ENCODE data around the gene NALF2. TPM values are rescaled to one million over a fixed set of nuclear protein-coding genes. Genes with fewer than 3 reads are reported as not detected.

NALF2 gene
- not detected for total RNA-seq

- DNase-seq (ENCODE audit: low spot score), result no peak
- peak; percentile 20 to 50 for ATAC-seq
- no peaks in the 10 kb centered on the region for H3K9me3 Mint-ChIP-seq
- no peaks in the 10 kb centered on the region for H3K36me3 Mint-ChIP-seq
- peaks cover 14 to 17% of the 10 kb centered on the region in 2 donors for H3K27me3 Mint-ChIP-seq
- H3K4me1 Mint-ChIP-seq (ENCODE audit: low read depth in 2 of 2), result no peaks in the 10 kb centered on the region
- H3K4me3 Mint-ChIP-seq, result no peak within 1 kb of the TSS
- no peak within 1 kb of the TSS for H3K27ac Mint-ChIP-seq
Observed at GRCh38 chrX:69503782-69504625, at the start of gene NALF2. Gene NALF2 (plus strand): TSS chrX:69504326. CDS start chrX:69505283, 957 bp downstream.

GRCh38 chrX:69457756-69458155, 46.4 kb upstream of the NALF2 start:
- no peaks in the 10 kb centered on the region for H3K9me3 Mint-ChIP-seq
- no peak overlapping the region for H3K27ac Mint-ChIP-seq
- no peak for DNase-seq (ENCODE audit: low spot score)
- H3K36me3 Mint-ChIP-seq, result no peaks in the 10 kb centered on the region
- no peak for ATAC-seq
- H3K27me3 Mint-ChIP-seq, result no peaks in the 10 kb centered on the region
- H3K4me1 Mint-ChIP-seq (ENCODE audit: low read depth in 2 of 2), result no peaks in the 10 kb centered on the region
- H3K4me3 Mint-ChIP-seq, result no peak overlapping the region

- H3K4me1 Mint-ChIP-seq (ENCODE audit: low read depth in 2 of 2), result no peaks in the 10 kb centered on the region
- DNase-seq (ENCODE audit: low spot score) (no peak), ATAC-seq (no peak)
- no peak overlapping the region for H3K4me3 Mint-ChIP-seq
- no peaks in the 10 kb centered on the region for H3K36me3 Mint-ChIP-seq
- H3K27me3 Mint-ChIP-seq, result peaks cover 0 to 26% of the 10 kb centered on the region in 2 donors
- H3K9me3 Mint-ChIP-seq, result no peaks in the 10 kb centered on the region
- H3K27ac Mint-ChIP-seq, result no peak overlapping the region
Observed at GRCh38 chrX:69466546-69466945, 37.6 kb upstream of the NALF2 start.

- no peak for ATAC-seq
- Mint-ChIP-seq H3K4me3 (no peak overlapping the region), H3K9me3 (no peaks in the 10 kb centered on the region), H3K4me1 (ENCODE audit: low read depth in 2 of 2) (no peaks in the 10 kb centered on the region), H3K36me3 (no peaks in the 10 kb centered on the region), H3K27me3 (peaks cover 5 to 30% of the 10 kb centered on the region in 2 donors), H3K27ac (no peak overlapping the region)
- no peak for DNase-seq (ENCODE audit: low spot score)
Observed at GRCh38 chrX:69469975-69470374, 34.2 kb upstream of the NALF2 start.

- no peak overlapping the region for H3K27ac Mint-ChIP-seq
- no peak for DNase-seq (ENCODE audit: low spot score)
- H3K4me1 Mint-ChIP-seq (ENCODE audit: low read depth in 2 of 2), result no peaks in the 10 kb centered on the region
- no peaks in the 10 kb centered on the region for H3K9me3 Mint-ChIP-seq
- no peak overlapping the region for H3K4me3 Mint-ChIP-seq
- peaks cover 24 to 28% of the 10 kb centered on the region in 2 donors for H3K27me3 Mint-ChIP-seq
- no peak for ATAC-seq
- no peaks in the 10 kb centered on the region for H3K36me3 Mint-ChIP-seq
Observed at GRCh38 chrX:69489625-69490024, 14.5 kb upstream of the NALF2 start.

- ATAC-seq (no peak), DNase-seq (ENCODE audit: low spot score) (no peak)
- Mint-ChIP-seq H3K4me1 (ENCODE audit: low read depth in 2 of 2) (no peaks in the 10 kb centered on the region), H3K4me3 (no peak overlapping the region), H3K9me3 (no peaks in the 10 kb centered on the region), H3K36me3 (no peaks in the 10 kb centered on the region), H3K27ac (no peak overlapping the region), H3K27me3 (peaks cover 22 to 24% of the 10 kb centered on the region in 2 donors)
Observed at GRCh38 chrX:69493193-69493592, 10.9 kb upstream of the NALF2 start.

- no peaks in the 10 kb centered on the region for H3K4me1 Mint-ChIP-seq (ENCODE audit: low read depth in 2 of 2)
- ATAC-seq, result no peak
- H3K4me3 Mint-ChIP-seq, result no peak overlapping the region
- H3K27ac Mint-ChIP-seq, result no peak overlapping the region
- no peaks in the 10 kb centered on the region for H3K36me3 Mint-ChIP-seq
- H3K27me3 Mint-ChIP-seq, result peaks cover 19 to 23% of the 10 kb centered on the region in 2 donors
- H3K9me3 Mint-ChIP-seq, result no peaks in the 10 kb centered on the region
- no peak for DNase-seq (ENCODE audit: low spot score)
Observed at GRCh38 chrX:69493766-69494165, 10.4 kb upstream of the NALF2 start.

- peaks cover 9 to 16% of the 10 kb centered on the region in 2 donors for H3K27me3 Mint-ChIP-seq
- DNase-seq (ENCODE audit: low spot score) (no peak), ATAC-seq (no peak)
- H3K4me3 Mint-ChIP-seq, result no peak overlapping the region
- no peaks in the 10 kb centered on the region for H3K9me3 Mint-ChIP-seq
- no peak overlapping the region for H3K27ac Mint-ChIP-seq
- no peaks in the 10 kb centered on the region for H3K36me3 Mint-ChIP-seq
- no peaks in the 10 kb centered on the region for H3K4me1 Mint-ChIP-seq (ENCODE audit: low read depth in 2 of 2)
Observed at GRCh38 chrX:69496183-69496582, 7.9 kb upstream of the NALF2 start.

- no peaks in the 10 kb centered on the region for H3K9me3 Mint-ChIP-seq
- H3K27ac Mint-ChIP-seq, result no peak overlapping the region
- ATAC-seq, result no peak
- H3K4me3 Mint-ChIP-seq, result no peak overlapping the region
- no peak for DNase-seq (ENCODE audit: low spot score)
- peaks cover 0 to 10% of the 10 kb centered on the region in 2 donors for H3K27me3 Mint-ChIP-seq
- H3K36me3 Mint-ChIP-seq, result no peaks in the 10 kb centered on the region
- no peaks in the 10 kb centered on the region for H3K4me1 Mint-ChIP-seq (ENCODE audit: low read depth in 2 of 2)
Observed at GRCh38 chrX:69501429-69501828, 2.7 kb upstream of the NALF2 start.

- no peaks in the 10 kb centered on the region for H3K36me3 Mint-ChIP-seq
- ATAC-seq (no peak), DNase-seq (ENCODE audit: low spot score) (no peak)
- H3K4me1 Mint-ChIP-seq (ENCODE audit: low read depth in 2 of 2), result no peaks in the 10 kb centered on the region
- no peak overlapping the region for H3K27ac Mint-ChIP-seq
- H3K9me3 Mint-ChIP-seq, result no peaks in the 10 kb centered on the region
- H3K27me3 Mint-ChIP-seq, result peaks cover 9 to 12% of the 10 kb centered on the region in 2 donors
- H3K4me3 Mint-ChIP-seq, result no peak overlapping the region
Observed at GRCh38 chrX:69503228-69503781, 821 bp upstream of the NALF2 start.

GRCh38 chrX:69504626-69505612, 793 bp downstream of the NALF2 start:
- Mint-ChIP-seq H3K4me1 (ENCODE audit: low read depth in 2 of 2) (no peaks in the 10 kb centered on the region), H3K27ac (no peak overlapping the region), H3K27me3 (peaks cover 19 to 20% of the 10 kb centered on the region in 2 donors), H3K4me3 (no peak overlapping the region), H3K9me3 (no peaks in the 10 kb centered on the region), H3K36me3 (no peaks in the 10 kb centered on the region)
- DNase-seq (ENCODE audit: low spot score) (no peak), ATAC-seq (peak in 1 of 2 donors; percentile 46)

GRCh38 chrX:69505772-69506616, 1.9 kb downstream of the NALF2 start:
- ATAC-seq, result no peak
- Mint-ChIP-seq H3K4me3 (no peak overlapping the region), H3K27ac (no peak overlapping the region), H3K27me3 (peaks cover 19 to 20% of the 10 kb centered on the region in 2 donors), H3K36me3 (no peaks in the 10 kb centered on the region), H3K9me3 (no peaks in the 10 kb centered on the region), H3K4me1 (ENCODE audit: low read depth in 2 of 2) (no peaks in the 10 kb centered on the region)
- DNase-seq (ENCODE audit: low spot score), result no peak

Measured in natural killer cell treated with Interleukin-12 subunit alpha and Interleukin-12 subunit beta and Interleukin-15 and Interleukin-18, amount 100 ng/mL, for 72 hours (primary cell).